Thyroid gland (tissue), 4 donors: ENCODE measurements around the gene MAPK1. TPM values are rescaled to one million over a fixed set of nuclear protein-coding genes. Genes with fewer than 3 reads are reported as not detected.

Experiments used
- DNase-seq, 2 donors: peaks; one replicate each; pipeline ENCODE4 v3.0.0-alpha.2; 2019
- H3K27ac ChIP-seq, 3 donors: fragments of 200-600 bp; sonication (generic); 1 replicate in 2 of 3; 2 replicates in 1 of 3; pipeline ENCODE4 v1.5.1; 2016 to 2019; ENCODE audit warnings: mild to moderate bottlenecking in 1 of 3, moderate library complexity in 1 of 3
- H3K27me3 ChIP-seq: fragments of 200-600 bp; sonication (generic); one replicate; pipeline ENCODE4 v1.5.1; 2019
- H3K36me3 ChIP-seq, 2 donors: fragments of 200-600 bp; sonication (generic); one replicate each; pipeline ENCODE4 v1.5.1; 2016 to 2019
- H3K4me1 ChIP-seq, 2 donors: fragments of 200-600 bp; sonication (generic); one replicate each; pipeline ENCODE4 v1.5.1; 2017 to 2019
- H3K4me3 ChIP-seq, 3 donors: fragments of 200-600 bp; sonication (generic); replicated peaks in 1 of 3; 1 replicate in 2 of 3; 2 replicates in 1 of 3; pipeline ENCODE4 v1.5.1; 2016; ENCODE audit warnings: mild to moderate bottlenecking in 1 of 3
- H3K9me3 ChIP-seq: fragments of 200-600 bp; sonication (generic); one replicate; pipeline ENCODE4 v1.5.1; 2017
- POLR2A ChIP-seq, 2 donors: fragments of 450-650 bp; IDR thresholded peaks; one replicate each; pipeline ENCODE4 v1.6.1; 2017; ENCODE audit warnings: antibody characterized with exemption in 2 of 2, mild to moderate bottlenecking in 2 of 2, moderate library complexity in 1 of 2
- WGBS, 2 donors: methylation state at CpG; one replicate each; pipeline ENCODE4 v1.1.5; 2017; 5-methylcytosine and 5-hydroxymethylcytosine counted together
- intact Hi-C: fragments of 100-400 bp; cut with DNase I; formaldehyde crosslinking; loops from one replicate; pipeline ENCODE4 v1.15.1; 2023
- total RNA-seq, 4 donors: library from RNA; depleted of rRNA; stranded (reverse); fragments of >200 nt; gene quantifications; one replicate each; pipeline ENCODE4 v1.2.3, GENCODE V29; 2016
- TF ChIP-seq, protein P1 (sequence below), 6 experiments: fragments of 200-600 bp in 3 of 6; fragments of 450-650 bp in 3 of 6; sonication (generic) in 3 of 6; IDR thresholded peaks; one replicate each; pipeline ENCODE4 v1.5.1; 2016 to 2019; ENCODE audit warnings: antibody characterized with exemption in 6 of 6, mild to moderate bottlenecking in 2 of 6, inconsistent platforms in 1 of 6, moderate library complexity in 1 of 6

Gene MAPK1
- total RNA-seq, 4 donors from 2014 or later = 83.1 to 145 (median 97.9) TPM

DNA sequence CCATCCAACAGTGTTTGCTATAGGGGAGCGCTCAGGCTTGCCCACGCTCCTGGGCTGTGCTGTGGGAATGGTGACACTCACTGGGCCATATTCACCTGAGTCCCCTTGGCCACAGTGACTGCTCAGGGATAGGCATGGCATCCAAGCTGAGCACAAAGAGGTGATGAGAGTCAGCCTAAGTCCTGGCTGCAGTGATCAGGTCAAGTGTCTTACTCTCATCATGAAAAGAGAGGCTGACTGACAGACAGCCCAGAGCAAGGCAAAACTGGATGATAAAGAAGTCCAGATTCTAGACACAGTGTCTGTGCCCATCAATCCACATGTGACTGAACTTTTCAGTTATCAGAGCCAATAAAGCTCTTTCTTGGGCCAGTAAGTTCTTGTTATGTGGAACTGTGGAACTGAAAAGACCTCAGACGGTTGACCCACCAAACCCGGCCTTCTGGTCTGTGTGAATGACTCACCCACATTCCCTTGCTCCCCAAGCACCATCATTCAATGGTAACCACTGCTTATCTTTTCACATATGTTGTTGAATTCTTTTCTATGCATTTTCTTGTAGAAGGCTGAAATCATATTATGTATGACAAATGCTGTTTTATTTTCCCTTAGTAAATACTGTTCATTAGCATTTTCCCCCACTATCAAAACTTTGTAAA is 88.6 kb downstream of the MAPK1 start:
- TF ChIP-seq, protein P1, sequence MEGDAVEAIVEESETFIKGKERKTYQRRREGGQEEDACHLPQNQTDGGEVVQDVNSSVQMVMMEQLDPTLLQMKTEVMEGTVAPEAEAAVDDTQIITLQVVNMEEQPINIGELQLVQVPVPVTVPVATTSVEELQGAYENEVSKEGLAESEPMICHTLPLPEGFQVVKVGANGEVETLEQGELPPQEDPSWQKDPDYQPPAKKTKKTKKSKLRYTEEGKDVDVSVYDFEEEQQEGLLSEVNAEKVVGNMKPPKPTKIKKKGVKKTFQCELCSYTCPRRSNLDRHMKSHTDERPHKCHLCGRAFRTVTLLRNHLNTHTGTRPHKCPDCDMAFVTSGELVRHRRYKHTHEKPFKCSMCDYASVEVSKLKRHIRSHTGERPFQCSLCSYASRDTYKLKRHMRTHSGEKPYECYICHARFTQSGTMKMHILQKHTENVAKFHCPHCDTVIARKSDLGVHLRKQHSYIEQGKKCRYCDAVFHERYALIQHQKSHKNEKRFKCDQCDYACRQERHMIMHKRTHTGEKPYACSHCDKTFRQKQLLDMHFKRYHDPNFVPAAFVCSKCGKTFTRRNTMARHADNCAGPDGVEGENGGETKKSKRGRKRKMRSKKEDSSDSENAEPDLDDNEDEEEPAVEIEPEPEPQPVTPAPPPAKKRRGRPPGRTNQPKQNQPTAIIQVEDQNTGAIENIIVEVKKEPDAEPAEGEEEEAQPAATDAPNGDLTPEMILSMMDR (IDR thresholded peaks at IDR 0.05) = no peak
- TF ChIP-seq POLR2A (IDR thresholded peaks at IDR 0.05) = no peak
- Histone ChIP-seq H3K9me3 (no peaks in the 10 kb centered on the region), H3K4me1 (no peaks in the 10 kb centered on the region), H3K4me3 (no peak overlapping the region), H3K36me3 (peaks cover 0 to 9% of the 10 kb centered on the region in 2 donors), H3K27me3 (no peaks in the 10 kb centered on the region), H3K27ac (no peak overlapping the region)
- DNase-seq = no peak
- intact Hi-C loops = no loop called here
- WGBS, 2 donors = 87 to 93% methylated on average over 4 of the region's 4 CpGs

DNA sequence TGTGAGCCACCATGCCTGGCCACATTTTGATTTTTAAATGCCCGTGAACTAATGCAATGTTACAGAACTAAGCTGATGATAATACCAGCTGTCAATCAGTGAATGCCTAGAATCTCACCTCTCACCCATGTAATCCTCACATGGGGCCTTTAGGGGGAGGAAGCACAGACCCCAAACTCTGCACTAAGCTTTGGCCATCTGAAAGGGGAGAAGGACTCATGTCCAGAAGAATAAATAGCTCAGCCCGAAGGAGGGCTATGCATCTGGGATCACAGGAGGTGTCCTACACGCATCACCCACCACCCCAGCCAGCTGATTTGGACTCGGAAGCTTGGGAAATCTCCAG is 95.8 kb downstream of the MAPK1 start:
- no peak overlapping the region for H3K27ac ChIP-seq
- H3K9me3 ChIP-seq = no peaks in the 10 kb centered on the region
- H3K36me3 ChIP-seq = peaks cover 53 to 60% of the 10 kb centered on the region in 2 donors
- H3K27me3 ChIP-seq = no peaks in the 10 kb centered on the region
- intact Hi-C loops = loop anchor here (5.0 kb wide), 1 partner anchor 166 kb away; no protein-coding TSS in a partner anchor
- H3K4me1 ChIP-seq = no peaks in the 10 kb centered on the region
- no peak overlapping the region for H3K4me3 ChIP-seq
- 98 to 100% methylated on average over 4 of the region's 4 CpGs for WGBS, 2 donors
- TF ChIP-seq, protein P1 (IDR thresholded peaks at IDR 0.05) = no peak
- TF ChIP-seq POLR2A (IDR thresholded peaks at IDR 0.05) = no peak
- DNase-seq = no peak

DNA sequence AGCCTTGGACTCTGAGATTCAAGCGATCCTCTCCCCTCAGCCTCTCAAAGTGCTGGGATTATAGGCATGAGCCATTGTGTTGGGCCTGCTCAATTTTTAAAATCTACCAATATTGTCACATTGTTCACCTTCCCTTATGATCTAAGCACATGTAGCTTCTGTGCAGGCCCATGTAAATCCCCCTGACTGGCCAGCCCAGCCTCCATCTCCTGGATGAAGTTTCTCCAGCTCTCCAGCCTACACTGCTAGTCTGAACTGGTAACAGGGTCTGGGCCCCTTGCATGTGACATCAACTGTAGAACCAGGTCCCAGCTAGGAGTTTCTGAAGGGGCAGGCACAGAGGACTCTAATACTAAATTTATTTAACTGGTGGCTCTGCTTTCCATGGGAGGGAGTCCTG is 99.0 kb downstream of the MAPK1 start:
- no peaks in the 10 kb centered on the region for H3K27me3 ChIP-seq
- H3K9me3 ChIP-seq = no peaks in the 10 kb centered on the region
- H3K4me3 ChIP-seq = no peak overlapping the region
- intact Hi-C loops = no loop called here
- no peak for DNase-seq
- H3K36me3 ChIP-seq = peaks cover 84 to 88% of the 10 kb centered on the region in 2 donors
- WGBS, 2 donors = 40 to 100% methylated on average over 1 of the region's 1 CpG
- TF ChIP-seq, protein P1 (IDR thresholded peaks at IDR 0.05) = no peak
- TF ChIP-seq POLR2A (IDR thresholded peaks at IDR 0.05) = no peak
- H3K27ac ChIP-seq = no peak overlapping the region
- H3K4me1 ChIP-seq = no peaks in the 10 kb centered on the region

DNA sequence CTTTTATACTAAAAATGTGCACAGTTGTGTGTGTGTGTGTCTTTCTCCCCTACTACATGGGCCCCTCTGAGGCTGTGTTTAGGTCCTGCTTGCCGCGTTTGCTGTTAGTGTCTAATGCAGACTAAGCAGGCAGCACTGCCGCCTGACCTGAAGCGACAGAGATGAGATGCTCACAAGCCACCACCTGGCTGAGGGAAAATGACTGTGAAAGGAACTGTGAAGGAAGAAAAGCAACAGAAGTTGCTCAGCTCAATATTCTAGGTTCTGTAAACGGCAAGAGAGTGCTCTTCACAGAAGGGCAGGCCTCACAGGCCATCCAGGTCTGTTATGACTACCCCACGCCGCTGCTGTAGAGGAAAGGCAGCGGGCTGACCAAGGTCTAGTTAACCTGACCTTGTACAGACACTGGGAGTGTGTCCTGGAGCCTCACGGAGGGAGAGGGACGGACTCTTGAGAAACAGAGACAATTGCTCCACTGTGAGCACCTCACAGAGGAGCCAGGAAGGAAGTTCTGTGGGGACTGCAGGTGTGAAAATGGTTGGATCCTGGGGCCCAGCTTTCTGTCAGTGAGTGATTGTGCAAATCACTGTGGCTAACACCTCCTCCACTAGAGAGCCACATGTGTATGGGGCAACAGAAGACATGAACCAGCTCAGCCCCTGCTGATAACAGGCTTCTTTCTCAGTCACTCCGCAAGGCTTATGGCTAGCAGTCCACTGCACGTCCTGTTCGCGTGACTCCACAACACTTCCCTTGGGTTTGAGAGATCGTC is 100.6 kb downstream of the MAPK1 start:
- H3K4me3 ChIP-seq = no peak overlapping the region
- 90 to 91% methylated on average over 15 of the region's 15 CpGs for WGBS, 2 donors
- no peak for TF ChIP-seq POLR2A (IDR thresholded peaks at IDR 0.05)
- TF ChIP-seq, protein P1 (IDR thresholded peaks at IDR 0.05) = no peak
- no peak overlapping the region for H3K27ac ChIP-seq
- no peaks in the 10 kb centered on the region for H3K9me3 ChIP-seq
- peaks cover 89 to 93% of the 10 kb centered on the region in 2 donors for H3K36me3 ChIP-seq
- intact Hi-C loops = no loop called here
- H3K27me3 ChIP-seq = no peaks in the 10 kb centered on the region
- peak in 1 of 2 donors; percentile 7 for DNase-seq
- H3K4me1 ChIP-seq = no peaks in the 10 kb centered on the region

DNA sequence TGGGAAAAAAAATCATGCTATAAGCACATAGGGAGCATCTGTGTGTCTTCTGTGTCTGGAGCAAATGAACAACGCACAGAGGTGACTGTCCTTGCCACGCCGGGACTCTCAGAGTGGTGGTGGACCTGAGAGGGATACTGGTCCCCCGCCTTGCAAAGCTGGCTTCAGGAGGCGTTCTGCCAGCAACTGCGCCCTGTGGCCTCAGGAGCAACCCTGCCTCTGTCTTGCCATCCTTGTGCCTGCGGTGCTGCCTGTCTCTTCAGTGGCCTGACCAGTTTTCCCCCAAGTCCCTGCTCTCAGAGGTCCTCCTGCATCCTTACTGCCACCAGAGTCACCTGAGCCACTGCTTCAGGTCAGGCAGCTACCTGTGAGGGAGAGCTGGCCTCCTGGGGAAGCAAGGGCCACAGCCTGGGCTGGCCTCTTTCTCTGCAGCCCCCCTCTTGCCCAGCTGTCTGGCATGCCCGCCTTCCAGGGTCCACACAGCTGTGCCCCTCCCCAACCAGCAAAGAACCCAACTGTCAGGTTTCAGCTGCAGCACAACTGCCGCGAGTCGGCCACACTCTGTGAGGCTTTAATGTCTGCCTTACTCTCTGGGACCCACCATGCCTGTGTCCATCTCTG is 101.4 kb downstream of the MAPK1 start:
- no peak for DNase-seq
- Histone ChIP-seq H3K4me1 (no peaks in the 10 kb centered on the region), H3K4me3 (no peak overlapping the region), H3K27me3 (no peaks in the 10 kb centered on the region), H3K9me3 (no peaks in the 10 kb centered on the region), H3K36me3 (peaks cover 86 to 92% of the 10 kb centered on the region in 2 donors), H3K27ac (no peak overlapping the region)
- TF ChIP-seq POLR2A (IDR thresholded peaks at IDR 0.05) = no peak
- TF ChIP-seq, protein P1 (IDR thresholded peaks at IDR 0.05) = no peak
- intact Hi-C loops = no loop called here
- 93 to 95% methylated on average over 10 to 11 of the region's 11 CpGs for WGBS, 2 donors
